Neural cell (in vitro differentiated cells): ENCODE results near the gene F3. TPM values are rescaled to one million over a fixed set of nuclear protein-coding genes. Genes with fewer than 3 reads are reported as not detected.

Experiments used
- H2AFZ ChIP-seq: fragments of 200-600, 300-800 bp; sonication (generic), shearing (Covaris generic); 2 replicates; pipeline ENCODE4 v1.6.0; 2014; ENCODE audit warnings: low read depth, mild to moderate bottlenecking, antibody characterized with exemption, low read length, moderate library complexity
- H3F3A ChIP-seq: fragments of 200-600 bp; shearing (Covaris generic); 2 replicates; pipeline ENCODE4 v1.6.1; 2016; ENCODE audit warnings: mild to moderate bottlenecking, moderate library complexity, mixed read lengths, antibody characterized with exemption, low read length; ENCODE audit not compliant: insufficient read depth, poor library complexity, severe bottlenecking
- H3K27ac ChIP-seq: fragments of 200-600, 300-800 bp; sonication (generic), shearing (Covaris generic); 2 replicates; pipeline ENCODE4 v1.5.1; 2014; ENCODE audit warnings: mild to moderate bottlenecking, low read length, moderate library complexity
- H3K27me3 ChIP-seq: fragments of 300-800, 200-600 bp; sonication (generic), shearing (Covaris generic); 2 replicates; pipeline ENCODE4 v1.6.0; 2014; ENCODE audit warnings: mild to moderate bottlenecking, low read depth, low read length, moderate library complexity; ENCODE audit not compliant: insufficient read depth
- H3K36me3 ChIP-seq: fragments of 300-800, 200-600 bp; sonication (generic), shearing (Covaris generic); 2 replicates; pipeline ENCODE4 v1.5.1; 2014; ENCODE audit warnings: mild to moderate bottlenecking, antibody characterized with exemption, low read length, moderate library complexity; ENCODE audit not compliant: insufficient read depth
- H3K4me2 ChIP-seq: fragments of 300-800, 200-600 bp; sonication (generic), shearing (Covaris generic); 2 replicates; pipeline ENCODE4 v1.6.0; 2014; ENCODE audit warnings: mild to moderate bottlenecking, low read length
- H3K4me3 ChIP-seq: fragments of 300-800, 200-600 bp; sonication (generic), shearing (Covaris generic); 2 replicates; pipeline ENCODE4 v1.5.1; 2014; ENCODE audit warnings: mild to moderate bottlenecking, low read length, moderate library complexity
- H3K79me2 ChIP-seq: fragments of 200-600 bp; shearing (Covaris generic); replicated peaks from 2 replicates; pipeline ENCODE4 v1.6.0; 2014; ENCODE audit warnings: mild to moderate bottlenecking, low read length, moderate library complexity; ENCODE audit not compliant: insufficient read depth
- H3K9ac ChIP-seq: fragments of 300-800, 200-600 bp; sonication (generic), shearing (Covaris generic); 2 replicates; pipeline ENCODE4 v1.6.1; 2016; ENCODE audit warnings: mild to moderate bottlenecking, low read length, mixed read lengths
- H3K9me2 ChIP-seq: fragments of 200-600 bp; shearing (Covaris generic); 2 replicates; pipeline ENCODE4 v1.6.1; 2016; ENCODE audit warnings: mild to moderate bottlenecking, low read length, mixed read lengths; ENCODE audit not compliant: insufficient read depth
- H3K9me3 ChIP-seq: fragments of 200-600, 300-800 bp; sonication (generic), shearing (Covaris generic); 2 replicates; pipeline ENCODE4 v1.6.1; 2016; ENCODE audit warnings: mild to moderate bottlenecking, mixed run types, low read length, moderate library complexity, mixed read lengths
- H4K20me1 ChIP-seq: fragments of 200-600 bp; shearing (Covaris generic); 2 replicates; pipeline ENCODE4 v1.6.1; 2016; ENCODE audit warnings: mild to moderate bottlenecking, mixed run types; ENCODE audit not compliant: insufficient read depth
- CTCF ChIP-seq: fragments of 450-650 bp; IDR thresholded peaks from 2 replicates; pipeline ENCODE4 v1.5.1; 2014; ENCODE audit warnings: antibody characterized with exemption, mild to moderate bottlenecking, moderate library complexity; ENCODE audit not compliant: poor library complexity, severe bottlenecking
- EP300 ChIP-seq: fragments of 450-650 bp; conservative IDR thresholded peaks from 2 replicates; pipeline ENCODE4 v1.6.1; 2014; ENCODE audit warnings: antibody characterized with exemption, mild to moderate bottlenecking, moderate library complexity; ENCODE audit not compliant: poor library complexity, severe bottlenecking
- EZH2 ChIP-seq: fragments of 200-600, 300-800 bp; shearing (Covaris generic), sonication (generic); IDR thresholded peaks from 2 replicates; pipeline ENCODE4 v1.6.1; 2014; ENCODE audit warnings: antibody characterized with exemption, low read length, borderline replicate concordance, mild to moderate bottlenecking; ENCODE audit not compliant: insufficient read depth, poor library complexity, severe bottlenecking
- MXI1 ChIP-seq: fragments of 450-650 bp; conservative IDR thresholded peaks from 2 replicates; pipeline ENCODE4 v1.6.1; 2014; ENCODE audit warnings: antibody characterized with exemption, mild to moderate bottlenecking; ENCODE audit not compliant: poor library complexity, severe bottlenecking
- POLR2AphosphoS5 ChIP-seq: IDR thresholded peaks from 2 replicates; pipeline ENCODE4 v1.6.1; 2012
- RAD21 ChIP-seq: fragments of 450-650 bp; conservative IDR thresholded peaks from 2 replicates; pipeline ENCODE4 v1.6.1; 2014; ENCODE audit warnings: antibody characterized with exemption, mild to moderate bottlenecking, moderate library complexity
- REST ChIP-seq: IDR thresholded peaks from 2 replicates; pipeline ENCODE4 v1.6.1; 2012; ENCODE audit warnings: borderline replicate concordance
- SMC3 ChIP-seq: fragments of 450-650 bp; conservative IDR thresholded peaks from 2 replicates; pipeline ENCODE4 v1.6.1; 2014; ENCODE audit warnings: antibody characterized with exemption, mild to moderate bottlenecking, moderate library complexity; ENCODE audit not compliant: poor library complexity
- TAF1 ChIP-seq: IDR thresholded peaks from 2 replicates; pipeline ENCODE4 v1.6.1; 2012; ENCODE audit warnings: low read depth
- polyA plus RNA-seq: library from polyadenylated mRNA; depleted of rRNA; stranded (reverse); fragments of >200 nt; gene quantifications from 2 replicates; pipeline ENCODE4 v1.2.3, GENCODE V29; 2014

The F3 gene
- polyA plus RNA-seq, 1 donor from 2014 or later = 0.10 TPM

GRCh38 chr1:94512816-94513215, 28.7 kb downstream of the F3 start:
- Histone ChIP-seq H3F3A (no peaks in the 10 kb centered on the region), H3K4me2 (no peak overlapping the region), H3K9ac (no peak overlapping the region), H3K4me3 (no peak overlapping the region), H3K9me2 (no peaks in the 10 kb centered on the region), H3K27me3 (no peaks in the 10 kb centered on the region), H3K27ac (no peak overlapping the region), H4K20me1 (no peaks in the 10 kb centered on the region), H3K79me2 (no peaks in the 10 kb centered on the region), H2AFZ (no peak overlapping the region), H3K9me3 (no peaks in the 10 kb centered on the region), H3K36me3 (no peaks in the 10 kb centered on the region)
- TF ChIP-seq EZH2 (no peak), RAD21 (no peak), EP300 (no peak), CTCF (no peak), POLR2AphosphoS5 (no peak), TAF1 (no peak), MXI1 (no peak), SMC3 (no peak), REST (no peak)

GRCh38 chr1:94504601-94505000, 37.0 kb downstream of the F3 start:
- no peak overlapping the region for H3K4me2 ChIP-seq
- H3F3A ChIP-seq = no peaks in the 10 kb centered on the region
- H3K27me3 ChIP-seq = no peaks in the 10 kb centered on the region
- no peak for TF ChIP-seq MXI1
- TF ChIP-seq POLR2AphosphoS5 = no peak
- no peak for TF ChIP-seq CTCF
- TF ChIP-seq EP300 = no peak
- TF ChIP-seq RAD21 = no peak
- H3K9me2 ChIP-seq = no peaks in the 10 kb centered on the region
- H3K9ac ChIP-seq = no peak overlapping the region
- peaks cover 5% of the 10 kb centered on the region for H3K36me3 ChIP-seq
- H3K9me3 ChIP-seq = no peaks in the 10 kb centered on the region
- H3K27ac ChIP-seq = no peak overlapping the region
- no peaks in the 10 kb centered on the region for H3K79me2 ChIP-seq
- H3K4me3 ChIP-seq = no peak overlapping the region
- H2AFZ ChIP-seq = no peak overlapping the region
- H4K20me1 ChIP-seq = no peaks in the 10 kb centered on the region
